Body of pancreas (tissue), 4 donors: ENCODE results near the gene EPB42.

Experiments
- POLR2A ChIP-seq, 3 donors: fragments of 450-650 bp; IDR thresholded peaks; one replicate each; pipeline ENCODE4 v1.6.1; 2016; ENCODE audit warnings: antibody characterized with exemption in 3 of 3, mild to moderate bottlenecking in 2 of 3
- TF ChIP-seq, protein P1 (sequence below), 7 experiments: fragments of 450-650 bp in 4 of 7; fragments of 200-600 bp in 3 of 7; sonication (generic) in 3 of 7; IDR thresholded peaks; one replicate each; pipeline ENCODE4 v1.5.1; 2016 to 2019; ENCODE audit warnings: antibody characterized with exemption in 7 of 7

DNA sequence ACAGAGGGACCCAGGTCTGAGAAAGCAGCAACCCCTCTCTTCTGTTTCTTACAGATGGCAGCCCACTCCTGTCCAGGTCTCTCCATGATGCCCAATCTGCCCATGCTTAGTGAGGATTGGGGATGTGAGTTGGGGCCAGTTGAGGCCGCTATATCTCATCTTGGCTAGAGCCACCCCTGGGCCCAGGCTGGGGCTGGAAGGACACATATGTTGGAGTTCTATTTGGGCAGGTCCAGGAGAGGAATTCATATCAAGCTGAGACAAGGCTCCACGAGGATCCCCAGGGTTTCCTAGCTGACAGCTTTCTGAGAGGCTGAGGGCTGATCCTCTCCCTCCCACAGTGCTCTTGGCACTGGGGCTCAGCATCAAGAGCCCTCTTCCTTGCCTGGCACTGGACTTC, 34.6 kb upstream of the EPB42 start:
- TF ChIP-seq, protein P1, sequence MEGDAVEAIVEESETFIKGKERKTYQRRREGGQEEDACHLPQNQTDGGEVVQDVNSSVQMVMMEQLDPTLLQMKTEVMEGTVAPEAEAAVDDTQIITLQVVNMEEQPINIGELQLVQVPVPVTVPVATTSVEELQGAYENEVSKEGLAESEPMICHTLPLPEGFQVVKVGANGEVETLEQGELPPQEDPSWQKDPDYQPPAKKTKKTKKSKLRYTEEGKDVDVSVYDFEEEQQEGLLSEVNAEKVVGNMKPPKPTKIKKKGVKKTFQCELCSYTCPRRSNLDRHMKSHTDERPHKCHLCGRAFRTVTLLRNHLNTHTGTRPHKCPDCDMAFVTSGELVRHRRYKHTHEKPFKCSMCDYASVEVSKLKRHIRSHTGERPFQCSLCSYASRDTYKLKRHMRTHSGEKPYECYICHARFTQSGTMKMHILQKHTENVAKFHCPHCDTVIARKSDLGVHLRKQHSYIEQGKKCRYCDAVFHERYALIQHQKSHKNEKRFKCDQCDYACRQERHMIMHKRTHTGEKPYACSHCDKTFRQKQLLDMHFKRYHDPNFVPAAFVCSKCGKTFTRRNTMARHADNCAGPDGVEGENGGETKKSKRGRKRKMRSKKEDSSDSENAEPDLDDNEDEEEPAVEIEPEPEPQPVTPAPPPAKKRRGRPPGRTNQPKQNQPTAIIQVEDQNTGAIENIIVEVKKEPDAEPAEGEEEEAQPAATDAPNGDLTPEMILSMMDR (IDR thresholded peaks at IDR 0.05): no peak
- TF ChIP-seq POLR2A (IDR thresholded peaks at IDR 0.05): no peak
